NCI-H82 treated with DMSO at 0.1 percent for 48 hours (cell line): Measurements from ENCODE around the gene CLN5.
"Not testable (repeated sequence)": the region's sequence is repeated elsewhere in the genome, so short reads cannot be mapped to it uniquely, and the experiment has no call there.

ENCODE experiments used
- DNase-seq: peaks from one replicate; lab custom pipeline; 2025; ENCODE audit not compliant: unreplicated experiment; lab: John Stamatoyannopoulos, UW

The CLN5 gene

DNA sequence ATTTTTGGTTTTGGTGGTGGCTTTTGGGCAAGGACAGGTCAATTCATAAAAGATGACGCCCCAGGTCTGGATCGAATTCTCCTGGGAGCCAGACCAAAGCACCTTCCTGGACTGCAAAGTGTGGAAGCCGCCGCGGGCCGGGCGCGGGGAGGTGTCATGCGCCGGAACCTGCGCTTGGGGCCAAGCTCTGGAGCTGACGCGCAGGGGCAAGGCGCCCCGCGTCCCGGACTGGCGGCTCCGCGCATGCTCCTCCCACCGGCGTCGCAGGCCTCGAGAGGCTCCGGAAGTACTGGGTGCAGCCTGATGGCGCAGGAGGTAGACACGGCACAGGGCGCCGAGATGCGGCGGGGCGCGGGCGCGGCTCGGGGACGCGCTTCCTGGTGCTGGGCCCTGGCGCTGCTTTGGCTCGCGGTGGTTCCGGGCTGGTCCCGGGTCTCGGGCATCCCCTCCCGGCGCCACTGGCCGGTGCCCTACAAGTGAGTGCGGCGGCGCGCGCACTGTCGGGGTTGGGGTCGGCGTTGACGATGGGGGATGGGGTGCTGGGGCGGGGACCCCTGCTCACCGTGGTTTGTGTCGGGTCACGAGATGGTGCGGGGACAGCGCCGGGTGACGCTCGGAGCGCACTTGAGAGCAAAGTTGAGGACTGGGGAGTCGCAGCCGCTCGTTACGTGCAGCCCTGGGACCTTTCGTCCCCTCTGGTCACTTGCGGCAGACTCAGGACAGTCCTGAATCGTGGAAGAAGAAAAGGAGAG, at the start of gene CLN5:
TSS of gene CLN5 (plus strand) at position 286 of the 752 bp plus-strand sequence. CDS start at position 304, 18 bp downstream.
- peak; percentile 78 for DNase-seq

- DNase-seq = no peak
Measured at GRCh38 chr13:76942363-76942762, 49.5 kb upstream of the CLN5 start.

DNA sequence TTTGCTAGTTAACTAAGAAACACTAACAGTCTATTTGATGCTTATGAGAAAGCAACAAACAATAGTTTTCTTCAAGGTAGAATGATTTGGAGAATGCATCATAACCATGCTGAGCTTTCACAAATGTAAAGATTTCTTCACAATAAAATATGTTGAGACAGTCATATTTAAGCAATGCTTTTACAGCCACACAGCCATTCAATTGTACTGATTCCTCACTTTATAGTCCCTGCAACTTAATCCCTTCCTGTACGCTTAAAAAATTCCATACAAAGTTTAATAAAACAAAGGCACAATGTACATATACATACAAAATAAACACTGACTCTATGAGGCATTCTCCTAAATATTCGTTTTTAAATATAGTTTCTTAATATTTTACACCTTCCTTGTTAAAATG, 48.2 kb upstream of the CLN5 start:
- DNase-seq = no peak

DNA sequence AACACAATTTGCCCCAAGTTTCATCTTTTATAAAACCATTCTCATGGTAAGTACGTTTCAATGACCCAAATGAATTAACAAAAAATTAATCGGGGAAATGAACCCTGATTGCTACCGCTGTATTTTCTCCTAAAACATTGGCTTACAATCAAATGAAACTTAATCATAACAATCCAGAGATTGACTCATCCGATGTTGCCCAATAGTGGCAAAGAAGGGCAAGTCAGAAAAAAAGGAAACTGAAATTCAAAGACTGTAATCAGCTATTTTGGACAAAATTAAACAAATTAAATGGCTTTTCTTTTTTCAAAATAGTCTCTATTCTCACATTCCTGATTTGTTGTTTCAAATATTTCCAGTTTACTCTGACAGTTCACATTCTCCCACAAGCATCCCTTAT, 47.4 kb upstream of the CLN5 start:
- no peak for DNase-seq

GRCh38 chr13:76948149-76948548, 43.7 kb upstream of the CLN5 start, which contains the start of gene ACOD1:
Gene ACOD1, plus strand, starts transcription at chr13:76948511. Its CDS starts 48 bp downstream, at chr13:76948559.
- DNase-seq = no peak

GRCh38 chr13:76950101-76950500, 41.8 kb upstream of the CLN5 start:
- DNase-seq = no peak

GRCh38 chr13:76953968-76954367, 37.9 kb upstream of the CLN5 start:
- no peak for DNase-seq

GRCh38 chr13:76954538-76954937, 37.3 kb upstream of the CLN5 start:
- DNase-seq = no peak

DNA sequence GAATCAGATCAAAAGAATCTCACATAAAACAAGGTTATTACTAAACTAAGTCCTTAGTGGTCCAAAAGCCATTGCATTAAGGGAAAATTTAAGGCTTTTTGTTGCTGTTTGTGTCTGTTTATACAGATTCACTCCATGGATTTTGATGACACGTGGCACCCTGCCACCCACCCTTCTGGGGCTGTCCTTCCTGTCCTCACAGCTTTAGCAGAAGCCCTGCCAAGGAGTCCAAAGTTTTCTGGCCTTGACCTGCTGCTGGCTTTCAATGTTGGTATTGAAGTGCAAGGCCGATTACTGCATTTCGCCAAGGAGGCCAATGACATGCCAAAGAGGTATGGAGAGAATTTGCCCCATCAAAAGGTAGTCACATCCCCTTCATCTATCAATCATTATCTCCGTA, 36.7 kb upstream of the CLN5 start:
- DNase-seq = no peak

DNA sequence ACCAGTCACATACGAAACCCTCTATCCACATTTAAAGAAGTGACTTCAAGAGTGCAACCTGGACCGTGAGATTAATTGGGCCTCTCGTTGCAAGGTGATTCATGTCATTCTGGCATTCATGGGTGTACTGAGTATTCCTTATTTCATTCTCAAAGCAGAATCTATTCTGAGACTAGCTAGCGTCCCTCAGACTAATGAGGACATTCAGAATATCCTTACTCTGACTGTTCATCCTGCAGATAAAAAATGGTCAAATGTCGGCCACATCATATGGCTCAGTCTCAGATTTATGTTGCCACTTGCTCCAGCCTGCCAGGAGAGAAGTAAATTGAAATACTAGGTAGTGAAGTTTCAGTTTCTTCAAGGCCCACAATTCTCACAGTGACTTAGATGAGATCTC, 36.2 kb upstream of the CLN5 start:
- no peak for DNase-seq

DNA sequence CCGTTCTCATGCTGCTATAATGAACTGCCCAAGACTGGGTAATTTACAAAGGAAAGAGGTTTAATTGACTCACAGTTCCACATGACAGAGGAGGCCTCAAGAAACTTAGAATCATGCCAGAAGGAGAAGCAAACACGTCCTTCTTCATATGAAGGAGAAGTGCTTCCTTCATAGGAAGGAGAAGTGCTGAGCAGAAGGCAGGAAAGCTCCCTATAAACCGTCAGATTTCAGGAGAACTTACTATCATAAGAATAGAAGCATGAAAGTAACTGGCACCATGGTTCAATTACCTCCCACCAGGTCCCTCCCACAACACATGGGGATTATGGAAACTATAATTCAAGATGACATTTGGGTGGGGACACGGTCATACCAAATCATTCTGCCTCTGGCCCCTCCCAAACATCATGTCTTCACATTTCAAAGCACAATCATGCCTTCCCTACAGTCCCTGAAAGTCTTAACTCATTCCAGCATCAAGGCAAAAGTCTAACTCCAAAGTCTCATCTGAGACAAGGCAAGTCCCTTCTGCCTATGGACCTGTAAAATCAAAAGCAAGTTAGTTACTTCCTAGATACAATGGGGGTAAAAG, 32.9 kb upstream of the CLN5 start:
- DNase-seq = no peak

DNA sequence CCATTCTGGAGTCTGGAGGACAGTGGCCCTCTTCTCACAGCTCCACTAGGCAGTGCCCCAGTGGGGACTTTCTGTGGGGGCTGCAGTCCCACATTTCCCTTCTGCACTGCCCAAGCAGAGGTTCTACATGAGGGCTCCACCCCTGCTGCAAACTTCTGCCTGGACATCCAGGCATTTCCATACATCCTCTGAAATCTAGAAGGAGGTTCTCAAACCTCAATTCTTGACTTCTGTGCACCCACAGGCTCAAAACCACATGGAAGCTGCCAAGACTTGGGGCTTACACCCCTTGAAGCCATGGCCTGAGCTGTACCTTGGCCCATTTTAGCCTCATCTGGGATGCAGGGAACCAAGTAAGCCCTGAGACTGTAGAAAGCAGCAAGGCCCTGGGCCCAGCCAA, 32.1 kb upstream of the CLN5 start:
- DNase-seq = not testable (repeated sequence)

DNA sequence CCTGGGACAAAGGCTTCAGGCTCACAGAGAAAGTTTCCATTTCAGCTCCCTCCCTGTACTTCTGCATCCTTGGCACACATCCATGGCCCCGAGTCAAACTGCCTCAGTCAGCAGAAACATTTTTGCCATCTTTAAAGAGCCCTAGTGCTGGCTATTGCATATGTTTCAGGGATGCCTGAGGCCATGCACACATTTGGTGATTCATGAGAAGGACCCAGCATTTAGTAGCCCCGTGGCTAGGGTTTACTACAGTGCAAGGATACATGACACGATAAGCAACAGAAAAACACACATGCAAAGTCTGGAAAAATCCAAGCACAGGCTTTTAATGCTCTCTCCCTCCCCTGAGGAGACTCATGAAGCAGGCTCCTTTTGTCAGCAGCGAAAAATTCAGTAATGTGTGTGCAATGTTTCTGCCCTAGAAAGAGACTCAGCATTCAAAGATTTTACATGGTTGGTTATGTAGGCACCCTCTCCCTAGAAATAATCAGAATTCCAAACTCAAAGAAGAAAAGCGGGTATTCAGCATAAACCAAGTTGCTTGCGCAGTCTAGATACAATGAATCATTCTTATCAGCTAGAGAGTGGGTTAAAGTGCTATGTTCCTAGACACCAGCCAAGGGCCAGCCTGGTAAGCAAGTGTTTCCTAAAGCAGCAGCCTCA, 26.0 kb upstream of the CLN5 start:
- no peak for DNase-seq

GRCh38 chr13:76967031-76967430, 24.9 kb upstream of the CLN5 start:
- DNase-seq = no peak

DNA sequence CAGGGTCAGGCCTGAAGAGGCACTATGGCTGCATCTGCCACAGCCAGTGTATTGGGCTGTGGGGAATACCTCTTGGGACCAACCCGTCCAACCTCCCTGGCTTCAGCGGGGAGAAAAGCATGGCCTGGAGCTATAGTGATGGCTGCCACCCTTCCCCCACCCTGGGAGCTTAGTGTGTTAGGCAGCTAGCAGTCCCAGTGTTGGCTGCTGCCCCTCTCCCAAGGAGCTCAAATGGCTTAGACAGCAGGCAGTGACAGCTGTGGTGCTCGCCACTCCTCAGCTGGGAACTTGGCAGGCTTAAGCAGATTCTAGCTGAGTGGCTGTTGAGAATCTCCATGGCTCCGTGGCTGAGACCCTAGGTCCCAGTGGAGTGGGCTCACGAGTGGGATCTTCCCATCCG, 23.8 kb upstream of the CLN5 start:
- peak; percentile 89 for DNase-seq

GRCh38 chr13:76969488-76970365, 22.2 kb upstream of the CLN5 start:
- no peak for DNase-seq

- DNase-seq = no peak
Measured at GRCh38 chr13:76971215-76971614, 20.7 kb upstream of the CLN5 start.

GRCh38 chr13:76971851-76972829, 19.7 kb upstream of the CLN5 start:
- no peak for DNase-seq

GRCh38 chr13:76973920-76974617, 17.8 kb upstream of the CLN5 start:
- no peak for DNase-seq

DNA sequence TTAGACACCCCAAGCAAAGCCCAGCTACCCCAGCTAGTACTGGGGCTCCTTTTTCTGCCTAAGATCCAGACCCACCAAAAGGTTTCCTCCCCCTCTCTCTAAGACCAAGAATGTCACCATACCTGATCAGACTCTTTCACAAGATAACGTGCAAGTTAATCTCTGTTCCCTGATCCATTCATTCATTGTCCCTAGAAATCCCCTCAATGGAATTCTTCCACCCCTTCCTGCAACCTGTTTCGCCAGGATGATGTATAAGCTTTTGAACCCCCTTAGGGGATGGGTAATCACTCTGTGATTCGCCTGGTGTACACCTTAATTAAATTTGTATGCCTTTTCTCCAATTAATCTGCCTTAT, 17.3 kb upstream of the CLN5 start:
- peak; percentile 20 for DNase-seq
